H1 (cell line): Measurements from ENCODE around the gene COLEC11. TPM values are rescaled to one million over a fixed set of nuclear protein-coding genes. Genes with fewer than 3 reads are reported as not detected.

ENCODE experiments used
- CTCF ChIA-PET: fragments of 300-600 bp; sonication (Branson Sonifier 250); formaldehyde crosslinking; loops from one replicate; lab custom pipeline; 2021; ENCODE audit not compliant: partially characterized antibody; lab: Charles Lee
- POLR2A ChIA-PET: fragments of 300-600 bp; sonication (Branson Sonifier 250); formaldehyde crosslinking; loops from one replicate; lab custom pipeline; 2021; ENCODE audit warnings: inconsistent platforms; ENCODE audit not compliant: partially characterized antibody; lab: Charles Lee
- DNase-seq, 2 experiments: peaks; one replicate each; pipeline versions ENCODE4 v3.0.0 to v3.0.0-alpha.2; 2010 to 2022; ENCODE audit warnings: low spot score in 2 of 2, low read depth in 1 of 2, mixed read lengths in 1 of 2
- FAIRE-seq: peaks from 2 replicates; lab custom pipeline; 2011; peaks lifted over from hg19 to GRCh38; lab: Jason Lieb, UNC
- H2AFZ ChIP-seq: 2 replicates; pipeline ENCODE4 v1.8.1; 2012; ENCODE audit warnings: low read length, inconsistent platforms
- H2AK5ac ChIP-seq: 2 replicates; pipeline ENCODE4 v1.6.1; 2013; ENCODE audit warnings: low read depth, low read length
- H2BK120ac ChIP-seq: replicated peaks from 2 replicates; pipeline ENCODE3; 2013; ENCODE audit warnings: low read depth, low read length, inconsistent platforms
- H2BK12ac ChIP-seq: 2 replicates; pipeline ENCODE4 v1.6.1; 2013; ENCODE audit warnings: low read depth, low read length
- H2BK15ac ChIP-seq: 2 replicates; pipeline ENCODE4 v1.6.1; 2013; ENCODE audit warnings: low read length
- H2BK20ac ChIP-seq: 2 replicates; pipeline ENCODE4 v1.6.1; 2013; ENCODE audit warnings: low read length
- H2BK5ac ChIP-seq: 2 replicates; pipeline ENCODE4 v1.6.1; 2013; ENCODE audit warnings: low read depth, low read length
- H3K14ac ChIP-seq: 2 replicates; pipeline ENCODE4 v1.6.1; 2013; ENCODE audit warnings: inconsistent platforms; ENCODE audit not compliant: insufficient read length
- H3K18ac ChIP-seq: 2 replicates; pipeline ENCODE4 v1.6.1; 2013; ENCODE audit warnings: low read length; ENCODE audit errors: extremely low read depth
- H3K23ac ChIP-seq: 2 replicates; pipeline ENCODE4 v1.6.1; 2013; ENCODE audit warnings: inconsistent platforms; ENCODE audit not compliant: insufficient read length
- H3K23me2 ChIP-seq: 2 replicates; pipeline ENCODE4 v1.6.1; 2013; ENCODE audit warnings: low read depth, low read length
- H3K27ac ChIP-seq: 2 replicates; pipeline ENCODE4 v1.6.1; 2011; ENCODE audit warnings: low read depth, low read length, inconsistent platforms
- H3K27me3 ChIP-seq, 4 experiments: replicated peaks in 1 of 4; 1 replicate in 1 of 4; 2 replicates in 3 of 4; pipeline versions ENCODE4 v1.6.1 to v1.8.1; 2011 to 2013; ENCODE audit warnings: low read length in 3 of 4, mild to moderate bottlenecking in 3 of 4, inconsistent platforms in 2 of 4, mixed read lengths in 2 of 4, moderate library complexity in 1 of 4; ENCODE audit not compliant: control insufficient read depth in 3 of 4, insufficient read depth in 3 of 4; ENCODE audit errors: extremely low read depth in 1 of 4
- H3K36me3 ChIP-seq, 4 experiments: 2 replicates each; pipeline versions ENCODE4 v1.6.1 to v1.8.1; 2011 to 2013; ENCODE audit warnings: mild to moderate bottlenecking in 4 of 4, low read length in 3 of 4, moderate library complexity in 2 of 4, control low read depth in 1 of 4, inconsistent platforms in 1 of 4; ENCODE audit not compliant: insufficient read depth in 4 of 4, control insufficient read depth in 2 of 4
- H3K4ac ChIP-seq: replicated peaks from 2 replicates; pipeline ENCODE3; 2013; ENCODE audit warnings: low read length, low read depth, mixed read lengths, inconsistent platforms; ENCODE audit not compliant: insufficient read length
- H3K4me1 ChIP-seq, 4 experiments: replicated peaks in 1 of 4; 1 replicate in 1 of 4; 2 replicates in 3 of 4; pipeline versions ENCODE4 v1.6.1 to v1.8.1; 2011 to 2013; ENCODE audit warnings: low read length in 3 of 4, inconsistent platforms in 2 of 4, mixed read lengths in 1 of 4; ENCODE audit not compliant: insufficient read depth in 4 of 4, control insufficient read depth in 3 of 4
- H3K4me2 ChIP-seq, 2 experiments: 2 replicates each; pipeline versions ENCODE4 v1.6.1 to v1.8.1; 2011 to 2013; ENCODE audit warnings: low read depth in 2 of 2, low read length in 2 of 2, control low read depth in 1 of 2, inconsistent platforms in 1 of 2, mild to moderate bottlenecking in 1 of 2; ENCODE audit not compliant: insufficient read depth in 1 of 2
- H3K4me3 ChIP-seq, 4 experiments: fragments of 200-600, 300-600 bp in 1 of 4; sonication (generic), shearing (Covaris generic), sonication (Bioruptor Twin) in 1 of 4; 2 replicates each; pipeline versions ENCODE4 v1.5.1 to v1.8.1; 2011 to 2016; ENCODE audit warnings: low read length in 4 of 4, low read depth in 3 of 4, control low read depth in 2 of 4, inconsistent platforms in 2 of 4, mild to moderate bottlenecking in 2 of 4, mixed read lengths in 1 of 4, moderate library complexity in 1 of 4; ENCODE audit not compliant: insufficient read depth in 2 of 4; ENCODE audit errors: extremely low read depth in 1 of 4
- H3K56ac ChIP-seq: replicated peaks from 2 replicates; pipeline ENCODE3; 2013; ENCODE audit warnings: low read depth, mild to moderate bottlenecking, mixed read lengths, low read length, inconsistent platforms; ENCODE audit not compliant: insufficient read length
- H3K79me1 ChIP-seq: 2 replicates; pipeline ENCODE4 v1.6.1; 2013; ENCODE audit warnings: low read depth, low read length, control low read depth
- H3K79me2 ChIP-seq, 2 experiments: 2 replicates each; pipeline versions ENCODE4 v1.6.1 to v1.8.1; 2012 to 2013; ENCODE audit warnings: low read length in 2 of 2, mild to moderate bottlenecking in 2 of 2, inconsistent platforms in 1 of 2; ENCODE audit not compliant: insufficient read depth in 2 of 2, control insufficient read depth in 1 of 2
- H3K9ac ChIP-seq, 4 experiments: replicated peaks in 1 of 4; 1 replicate in 1 of 4; 2 replicates in 3 of 4; pipeline versions ENCODE4 v1.6.1 to v1.8.1; 2011 to 2013; ENCODE audit warnings: low read depth in 3 of 4, low read length in 3 of 4, control low read depth in 2 of 4, mild to moderate bottlenecking in 2 of 4, moderate library complexity in 2 of 4, inconsistent platforms in 1 of 4; ENCODE audit errors: extremely low read depth in 1 of 4
- H3K9me3 ChIP-seq, 2 experiments: 2 replicates each; pipeline versions ENCODE4 v1.6.1 to v1.8.1; 2012 to 2013; ENCODE audit warnings: mild to moderate bottlenecking in 2 of 2, moderate library complexity in 2 of 2, control low read depth in 1 of 2, inconsistent platforms in 1 of 2, low read depth in 1 of 2, low read length in 1 of 2, mixed read lengths in 1 of 2; ENCODE audit not compliant: insufficient read depth in 2 of 2
- H4K20me1 ChIP-seq, 2 experiments: replicated peaks in 1 of 2; 2 replicates each; pipeline versions ENCODE3 to v1.8.1; 2011 to 2013; ENCODE audit warnings: inconsistent platforms in 2 of 2, low read length in 2 of 2, mild to moderate bottlenecking in 1 of 2; ENCODE audit not compliant: insufficient read depth in 2 of 2, control insufficient read depth in 1 of 2
- H4K5ac ChIP-seq: 2 replicates; pipeline ENCODE4 v1.6.1; 2013; ENCODE audit warnings: low read length, low read depth, mixed read lengths, inconsistent platforms; ENCODE audit not compliant: insufficient read length
- H4K8ac ChIP-seq: 2 replicates; pipeline ENCODE4 v1.8.0; 2013; ENCODE audit warnings: mild to moderate bottlenecking, moderate library complexity, low read length, inconsistent platforms; ENCODE audit not compliant: insufficient read depth; ENCODE audit errors: extremely low read depth
- H4K91ac ChIP-seq: replicated peaks from 2 replicates; pipeline ENCODE3; 2013; ENCODE audit warnings: low read length, mixed read lengths, inconsistent platforms; ENCODE audit not compliant: insufficient read length
- CTBP2 ChIP-seq: IDR thresholded peaks from 2 replicates; pipeline ENCODE4 v1.7.0; 2011; ENCODE audit warnings: borderline replicate concordance, mild to moderate bottlenecking, moderate library complexity, mixed read lengths, low read length; ENCODE audit not compliant: insufficient read depth, insufficient read length
- KDM4A ChIP-seq: IDR thresholded peaks from one replicate; pipeline ENCODE4 v1.7.1; 2012; ENCODE audit warnings: low read depth, mild to moderate bottlenecking, moderate library complexity, low read length, inconsistent platforms; ENCODE audit not compliant: severe bottlenecking
- POLR2AphosphoS5 ChIP-seq: IDR thresholded peaks from 2 replicates; pipeline ENCODE4 v1.6.1; 2011; ENCODE audit warnings: low read depth, low read length
- RBBP5 ChIP-seq: IDR thresholded peaks from 2 replicates; pipeline ENCODE4 v1.7.1; 2012; ENCODE audit warnings: low read depth, mild to moderate bottlenecking, inconsistent platforms, low read length, moderate library complexity, borderline replicate concordance
- RXRA ChIP-seq: IDR thresholded peaks from 2 replicates; pipeline ENCODE4 v1.6.1; 2011; ENCODE audit warnings: low read depth, mild to moderate bottlenecking, low read length, moderate library complexity; ENCODE audit not compliant: insufficient read depth
- SIRT6 ChIP-seq: IDR thresholded peaks from one replicate; pipeline ENCODE4 v1.7.1; 2012; ENCODE audit warnings: low read length, inconsistent platforms
- SP4 ChIP-seq: IDR thresholded peaks from 2 replicates; pipeline ENCODE4 v1.6.1; 2012; ENCODE audit warnings: low read length, inconsistent platforms
- YY1 ChIP-seq: IDR thresholded peaks from 2 replicates; pipeline ENCODE4 v1.6.1; 2011; ENCODE audit warnings: low read depth, mild to moderate bottlenecking, low read length
- WGBS, 2 experiments: shearing (Covaris generic) in 1 of 2; methylation state at CpG; one replicate each; pipeline versions ENCODE4 v1.1.6 to v1.1.7; 2013 to 2015; ENCODE audit warnings: low lambda C conversion rate in 2 of 2, mixed read lengths in 2 of 2, inconsistent platforms in 1 of 2, low coverage in 1 of 2, missing lambda C conversion rate in 1 of 2; ENCODE audit not compliant: insufficient replicate concordance in 2 of 2, insufficient coverage in 1 of 2, insufficient read length in 1 of 2; ENCODE audit errors: extremely low coverage in 1 of 2, missing lambda C conversion rate in 1 of 2; 5-methylcytosine and 5-hydroxymethylcytosine counted together
- polyA plus RNA-seq, 7 experiments: library from polyadenylated mRNA; depleted of rRNA in 3 of 7; stranded (reverse) in 5 of 7; unstranded in 2 of 7; fragments of >200 nt in 5 of 7; fragments of 200-250 nt in 2 of 7; gene quantifications; 1 replicate in 5 of 7; 2 replicates in 1 of 7; 4 replicates in 1 of 7; pipeline versions ENCODE4 v1.2.1 to v1.2.3, GENCODE V29; 2011 to 2013; ENCODE audit warnings: missing spikeins in 2 of 7, mixed read lengths in 2 of 7
- total RNA-seq: library from RNA; stranded (reverse); fragmentation: NEBNext Ultra II Directional; extraction: Animal tissue kit (Norgen Biotek cat#: 25700); gene quantifications from 2 replicates; pipeline ENCODE4 v1.2.1, GENCODE V29; 2021

The COLEC11 gene
- total and polyA plus RNA-seq, 2 of the 8 experiments (the other 6 are each of a cell fraction or from before 2014, with no cell fraction given) = 0.47 to 0.80 TPM

GRCh38 chr2:3587432-3587831 lies 7.5 kb upstream of the COLEC11 start:
- Histone ChIP-seq H3K4me1 (no peaks in the 10 kb centered on the region), H3K14ac (no peak overlapping the region), H3K79me2 (no peaks in the 10 kb centered on the region), H2BK15ac (no peak overlapping the region), H3K27me3 (no peaks in the 10 kb centered on the region), H2BK5ac (no peak overlapping the region), H4K91ac (no peak overlapping the region), H4K8ac (no peak overlapping the region), H3K36me3 (peaks cover 0 to 22% (median 11%) of the 10 kb centered on the region in 4 experiments; a peak in 6 of 8 replicates), H3K9ac (no peak overlapping the region), H4K5ac (no peak overlapping the region), H3K4me2 (no peak overlapping the region), H2AFZ (no peak overlapping the region), H4K20me1 (peaks cover 0 to 7% of the 10 kb centered on the region in 2 experiments), H3K23me2 (no peaks in the 10 kb centered on the region), H2BK20ac (no peak overlapping the region), H3K9me3 (no peaks in the 10 kb centered on the region), H3K79me1 (no peaks in the 10 kb centered on the region), H2AK5ac (no peak overlapping the region), H2BK120ac (no peak overlapping the region), H3K4me3 (no peak overlapping the region), H3K18ac (no peak overlapping the region), H3K23ac (no peak overlapping the region), H3K56ac (no peak overlapping the region), H3K4ac (no peak overlapping the region), H2BK12ac (no peak overlapping the region), H3K27ac (no peak overlapping the region)
- ChIA-PET CTCF (interaction anchor here (1.4 kb wide), 1 partner anchor 124 kb away, joined by 3 read pairs; no protein-coding TSS in a partner anchor), POLR2A (interaction anchor here (1.5 to 17.0 kb wide), 4 partner anchors 10 to 91 kb away, joined by 3 to 373 read pairs (median 41); partner anchors contain the start of gene RNASEH1)
- FAIRE-seq (no peak), DNase-seq (no peak)
- WGBS, 2 experiments = 93% methylated on average over 6 of the region's 6 CpGs; no CpG with 5 or more reads in 1 of the 2 experiments
- no peak for TF ChIP-seq RXRA
- no peak for TF ChIP-seq RBBP5
- no peak for TF ChIP-seq KDM4A
- TF ChIP-seq POLR2AphosphoS5 = no peak
- TF ChIP-seq YY1 = no peak
- no peak for TF ChIP-seq CTBP2
- TF ChIP-seq SP4 = no peak
- TF ChIP-seq SIRT6 = no peak
